ENCODE results near the gene ZMIZ1.

DNA sequence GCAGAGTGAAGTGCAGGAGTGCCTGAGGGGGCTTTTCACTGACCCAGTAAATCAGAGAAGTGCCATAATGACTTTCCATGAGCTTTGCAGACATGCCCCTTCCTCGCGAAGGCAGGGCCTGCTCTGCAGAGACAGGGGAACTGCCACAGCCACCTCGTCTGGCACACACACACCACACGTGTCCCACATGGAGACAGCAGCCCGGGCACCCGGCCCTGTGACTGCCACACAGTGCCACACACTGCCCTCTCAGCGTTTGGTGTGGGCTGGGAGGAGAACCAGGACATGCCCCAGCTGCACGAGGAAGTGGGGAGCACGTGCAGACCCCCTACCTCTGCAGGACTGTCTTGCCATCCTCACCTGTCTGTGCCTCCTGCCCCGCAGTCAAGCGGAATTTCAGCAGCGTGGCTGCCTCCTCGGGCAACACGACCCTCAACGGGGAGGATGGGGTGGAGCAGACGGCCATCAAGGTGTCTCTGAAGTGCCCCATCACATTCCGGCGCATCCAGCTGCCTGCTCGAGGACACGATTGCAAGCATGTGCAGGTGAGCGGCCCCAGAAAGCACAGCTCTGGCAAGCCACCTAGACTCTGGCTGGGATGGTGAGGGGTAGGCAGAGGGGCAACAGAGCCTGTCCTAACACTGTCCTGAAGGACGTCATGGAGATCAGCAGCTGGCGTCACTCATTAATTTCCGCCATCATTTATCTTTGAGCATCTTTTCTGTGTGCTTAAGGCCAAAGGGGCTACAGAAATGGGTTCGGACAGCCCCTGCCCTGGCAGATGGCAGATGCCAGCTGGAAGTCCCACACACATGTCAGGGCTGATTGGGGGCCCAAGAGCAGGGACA, 235.1 kb downstream of the ZMIZ1 start:
- TF ChIP-seq CTCF (conservative IDR thresholded peaks at IDR 0.05; ENCODE audit: low read depth in 2 of 2) (no peak), CREB1 (CRISPR knock-in tag; IDR thresholded peaks at IDR 0.05; ENCODE audit: low read depth) (no peak), JUNB (IDR thresholded peaks at IDR 0.05; ENCODE audit: unreplicated experiment) (no peak), EZH2 (IDR thresholded peaks at IDR 0.05; ENCODE audit: low read depth, unreplicated experiment) (no peak), POLR2AphosphoS5 (IDR thresholded peaks at IDR 0.05; ENCODE audit: low read depth) (no peak), REST (IDR thresholded peaks at IDR 0.05; ENCODE audit: unreplicated experiment) (no peak)

Data from GM23338 (cell line).